ENCODE data around the gene PPM1K. TPM values are rescaled to one million over a fixed set of nuclear protein-coding genes. Genes with fewer than 3 reads are reported as not detected.

Gene PPM1K
- total RNA-seq, 2 experiments from 2014 or later = 71.0 to 78.1 TPM

DNA sequence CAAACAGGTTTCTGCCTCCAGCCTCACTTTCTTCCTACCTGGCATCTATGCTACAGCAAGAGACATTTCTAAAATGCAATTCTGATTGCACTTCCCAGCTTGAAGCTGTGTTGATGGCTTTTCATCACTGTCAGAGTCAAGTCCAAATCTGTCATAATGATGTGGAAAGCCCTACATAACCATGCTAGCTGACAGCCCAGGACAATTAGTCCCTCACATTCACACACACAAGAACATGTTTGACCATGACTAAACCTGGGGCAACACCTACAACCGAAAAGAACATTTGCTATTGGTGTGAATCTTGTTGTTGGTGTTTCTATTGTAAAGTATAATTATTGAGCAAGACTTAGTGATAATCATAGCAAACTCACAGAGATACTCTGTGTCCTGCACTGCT is 58.2 kb downstream of the PPM1K start:
- H3K9me3 ChIP-seq (ENCODE audit: control insufficient read depth in 1 of 2, insufficient read depth in 1 of 2, low read length in 2 of 2) = no peaks in the 10 kb centered on the region
- H3K9me3 Mint-ChIP-seq = no peaks in the 10 kb centered on the region
- DNase-seq (no peak), ATAC-seq (ENCODE audit: poor library complexity) (no peak)
- CTCF ChIA-PET = no interaction called here
- H3K4me3 Mint-ChIP-seq = no peak overlapping the region
- no peaks in the 10 kb centered on the region for H3K27me3 ChIP-seq (ENCODE audit: control insufficient read depth in 1 of 2, insufficient read depth in 2 of 2, low read length in 2 of 2)
- no peaks in the 10 kb centered on the region for H3K36me3 Mint-ChIP-seq (ENCODE audit: low read depth)
- no peaks in the 10 kb centered on the region for H3K27me3 Mint-ChIP-seq
- intact Hi-C loops (cut with DNase I, micrococcal nuclease) = no loop called here
- H3K4me3 ChIP-seq (ENCODE audit: low read length) = no peak overlapping the region
- POLR2A ChIA-PET = no interaction called here
- H3K36me3 ChIP-seq (ENCODE audit: insufficient read depth, low read length) = no peaks in the 10 kb centered on the region
- peaks cover 10% of the 10 kb centered on the region for H3K4me1 ChIP-seq (ENCODE audit: insufficient read depth, low read length)
- no peak overlapping the region for H3K27ac ChIP-seq (ENCODE audit: low read depth in 1 of 2, low read length in 2 of 2)
- peaks cover 10% of the 10 kb centered on the region for H3K4me1 Mint-ChIP-seq (ENCODE audit: low read depth)
- TF ChIP-seq, protein P1, sequence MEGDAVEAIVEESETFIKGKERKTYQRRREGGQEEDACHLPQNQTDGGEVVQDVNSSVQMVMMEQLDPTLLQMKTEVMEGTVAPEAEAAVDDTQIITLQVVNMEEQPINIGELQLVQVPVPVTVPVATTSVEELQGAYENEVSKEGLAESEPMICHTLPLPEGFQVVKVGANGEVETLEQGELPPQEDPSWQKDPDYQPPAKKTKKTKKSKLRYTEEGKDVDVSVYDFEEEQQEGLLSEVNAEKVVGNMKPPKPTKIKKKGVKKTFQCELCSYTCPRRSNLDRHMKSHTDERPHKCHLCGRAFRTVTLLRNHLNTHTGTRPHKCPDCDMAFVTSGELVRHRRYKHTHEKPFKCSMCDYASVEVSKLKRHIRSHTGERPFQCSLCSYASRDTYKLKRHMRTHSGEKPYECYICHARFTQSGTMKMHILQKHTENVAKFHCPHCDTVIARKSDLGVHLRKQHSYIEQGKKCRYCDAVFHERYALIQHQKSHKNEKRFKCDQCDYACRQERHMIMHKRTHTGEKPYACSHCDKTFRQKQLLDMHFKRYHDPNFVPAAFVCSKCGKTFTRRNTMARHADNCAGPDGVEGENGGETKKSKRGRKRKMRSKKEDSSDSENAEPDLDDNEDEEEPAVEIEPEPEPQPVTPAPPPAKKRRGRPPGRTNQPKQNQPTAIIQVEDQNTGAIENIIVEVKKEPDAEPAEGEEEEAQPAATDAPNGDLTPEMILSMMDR (IDR thresholded peaks at IDR 0.05) = no peak
- H3K27ac Mint-ChIP-seq = no peak overlapping the region

DNA sequence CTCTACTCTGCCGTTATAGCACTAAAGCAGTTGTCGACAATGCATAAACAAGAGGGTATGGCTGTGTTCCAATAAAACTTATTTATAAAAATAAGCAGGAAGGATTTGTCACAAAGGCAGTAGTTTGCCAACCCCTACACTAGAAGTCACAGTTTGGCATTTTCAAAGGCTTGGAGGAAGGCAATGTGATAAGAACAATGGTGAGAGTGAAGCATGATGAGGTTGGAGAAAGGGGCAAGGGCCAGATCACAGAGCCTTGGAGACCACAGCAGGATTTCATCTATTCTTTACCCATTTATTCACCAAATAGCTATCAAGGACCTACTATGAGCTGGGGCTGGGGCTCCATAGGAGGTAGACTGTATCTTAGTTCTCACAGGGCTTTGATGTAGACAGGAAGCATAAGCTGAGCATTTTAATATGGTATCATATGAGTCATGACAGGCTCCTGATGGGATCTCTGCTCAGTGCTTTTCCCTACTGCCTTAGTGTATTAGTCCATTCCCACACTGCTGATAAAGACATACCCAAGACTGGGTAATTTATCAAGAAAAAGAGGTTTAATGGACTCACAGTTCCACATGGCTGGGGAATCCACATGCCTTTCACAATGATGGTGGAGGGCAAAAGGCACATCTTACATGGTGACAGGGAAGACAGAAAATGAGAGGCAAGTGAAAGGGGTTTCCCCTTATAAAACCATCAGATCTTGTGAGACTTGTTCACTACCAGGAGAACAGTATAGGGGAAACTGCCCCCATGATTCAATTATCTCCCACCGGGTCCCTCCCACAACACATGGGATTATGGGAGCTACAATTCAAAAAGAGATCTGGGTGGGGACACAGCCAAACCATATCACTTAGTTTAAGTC is 58.9 kb downstream of the PPM1K start:
- no peak for ATAC-seq (ENCODE audit: poor library complexity)

DNA sequence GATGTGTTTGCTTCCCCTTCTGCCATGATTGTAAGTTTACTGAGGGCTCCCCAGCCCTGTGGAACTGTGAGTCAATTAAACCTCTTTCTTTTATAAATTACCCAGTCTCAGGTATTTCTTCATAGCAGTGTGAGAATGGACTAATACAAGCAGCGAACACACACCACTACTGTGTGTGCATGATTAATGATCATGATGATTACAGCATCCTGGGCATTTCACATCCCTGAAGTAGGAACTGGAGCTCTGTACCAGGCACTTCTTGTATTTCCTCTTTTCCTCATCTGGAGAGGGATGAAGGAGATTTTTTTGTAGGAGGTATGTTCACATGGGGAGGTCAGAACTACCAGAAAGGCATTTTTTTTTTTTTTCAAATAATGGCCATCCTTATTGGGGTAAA is 60.8 kb downstream of the PPM1K start:
- ChIA-PET POLR2A (no interaction called here), CTCF (no interaction called here)
- TF ChIP-seq, protein P1 (IDR thresholded peaks at IDR 0.05) = no peak
- no peak for ATAC-seq (ENCODE audit: poor library complexity)
- H3K36me3 ChIP-seq (ENCODE audit: insufficient read depth, low read length) = no peaks in the 10 kb centered on the region
- no peak overlapping the region for H3K4me3 ChIP-seq (ENCODE audit: low read length)
- Mint-ChIP-seq H3K27ac (no peak overlapping the region), H3K4me1 (ENCODE audit: low read depth) (peaks cover 4% of the 10 kb centered on the region), H3K4me3 (no peak overlapping the region), H3K36me3 (ENCODE audit: low read depth) (no peaks in the 10 kb centered on the region), H3K27me3 (peaks cover 4% of the 10 kb centered on the region), H3K9me3 (no peaks in the 10 kb centered on the region)
- no peaks in the 10 kb centered on the region for H3K4me1 ChIP-seq (ENCODE audit: insufficient read depth, low read length)
- intact Hi-C loops (cut with DNase I, micrococcal nuclease) = loop anchor here in 1 of 2 experiments (5.0 kb wide), 1 partner anchor 149 kb away; no protein-coding TSS in a partner anchor
- H3K27ac ChIP-seq (ENCODE audit: low read depth in 1 of 2, low read length in 2 of 2) = no peak overlapping the region
- no peaks in the 10 kb centered on the region for H3K27me3 ChIP-seq (ENCODE audit: control insufficient read depth in 1 of 2, insufficient read depth in 2 of 2, low read length in 2 of 2)
- no peaks in the 10 kb centered on the region for H3K9me3 ChIP-seq (ENCODE audit: control insufficient read depth in 1 of 2, insufficient read depth in 1 of 2, low read length in 2 of 2)
- DNase-seq = no peak

More for the DNA sequence above, 58.9 kb downstream of the PPM1K start:
- Mint-ChIP-seq H3K27me3 (no peaks in the 10 kb centered on the region), H3K4me1 (ENCODE audit: low read depth) (peaks cover 3% of the 10 kb centered on the region), H3K9me3 (no peaks in the 10 kb centered on the region), H3K4me3 (no peak overlapping the region), H3K36me3 (ENCODE audit: low read depth) (no peaks in the 10 kb centered on the region), H3K27ac (no peak overlapping the region)
- CTCF ChIA-PET = interaction anchor here (1.2 kb wide), 1 partner anchor 14 kb away, joined by 4 read pairs; no protein-coding TSS in a partner anchor
- DNase-seq = no peak
- Histone ChIP-seq H3K9me3 (ENCODE audit: control insufficient read depth in 1 of 2, insufficient read depth in 1 of 2, low read length in 2 of 2) (no peaks in the 10 kb centered on the region), H3K27ac (ENCODE audit: low read depth in 1 of 2, low read length in 2 of 2) (no peak overlapping the region), H3K27me3 (ENCODE audit: control insufficient read depth in 1 of 2, insufficient read depth in 2 of 2, low read length in 2 of 2) (no peaks in the 10 kb centered on the region), H3K4me3 (ENCODE audit: low read length) (no peak overlapping the region), H3K4me1 (ENCODE audit: insufficient read depth, low read length) (peaks cover 3% of the 10 kb centered on the region), H3K36me3 (ENCODE audit: insufficient read depth, low read length) (no peaks in the 10 kb centered on the region)
- intact Hi-C loops (cut with DNase I, micrococcal nuclease) = no loop called here
- POLR2A ChIA-PET = no interaction called here
- TF ChIP-seq, protein P1 (IDR thresholded peaks at IDR 0.05) = no peak
